GM12873 (cell line): Measurements from ENCODE around the gene CAMTA2.

Source experiments
- CTCF ChIP-seq: IDR thresholded peaks from 2 replicates; pipeline ENCODE4 v1.5.1; 2012; ENCODE audit warnings: low read depth, mild to moderate bottlenecking, moderate library complexity, low read length, control low read depth; ENCODE audit not compliant: insufficient read depth; ENCODE audit errors: missing control alignments

The CAMTA2 gene

GRCh38 chr17:4942760-4943508 lies 44.5 kb downstream of the CAMTA2 start:
- TF ChIP-seq CTCF, result no peak

GRCh38 chr17:4941319-4941610 lies 46.2 kb downstream of the CAMTA2 start:
- no peak for TF ChIP-seq CTCF

- no peak for TF ChIP-seq CTCF
These were observed 46.7 kb downstream of the CAMTA2 start for GRCh38 chr17:4940555-4941318.

GRCh38 chr17:4939796-4940554 lies 47.5 kb downstream of the CAMTA2 start, which contains the start of the genes RNF167 and SLC25A11:
RNF167 (plus strand) TSS chr17:4940268; CDS start chr17:4940910, 642 bp downstream.
SLC25A11 (minus strand) TSS chr17:4940046; CDS start chr17:4939910, 136 bp downstream.
- TF ChIP-seq CTCF, result no peak

GRCh38 chr17:4939546-4939795 lies 48.0 kb downstream of the CAMTA2 start:
- TF ChIP-seq CTCF, result no peak

- no peak for TF ChIP-seq CTCF
These were observed 48.6 kb downstream of the CAMTA2 start for GRCh38 chr17:4938688-4939545.
